H9 (cell line): ENCODE data around the gene SLC12A3. TPM values are rescaled to one million over a fixed set of nuclear protein-coding genes. Genes with fewer than 3 reads are reported as not detected.

Source experiments
- DNase-seq: peaks from one replicate; pipeline ENCODE4 v3.0.0-alpha.2; 2017
- H2AFZ ChIP-seq: one replicate; pipeline ENCODE4 v1.6.1; 2013; ENCODE audit warnings: mild to moderate bottlenecking, low read length, control low read depth, moderate library complexity
- H2AK5ac ChIP-seq: 2 replicates; pipeline ENCODE4 v1.6.1; 2013; ENCODE audit warnings: low read length, control low read depth, mixed read lengths; ENCODE audit not compliant: insufficient read length
- H2BK120ac ChIP-seq: one replicate; pipeline ENCODE4 v1.6.1; 2013; ENCODE audit warnings: low read depth, mild to moderate bottlenecking, low read length, control low read depth, inconsistent platforms; ENCODE audit not compliant: poor library complexity, severe bottlenecking
- H2BK12ac ChIP-seq: 2 replicates; pipeline ENCODE4 v1.6.1; 2013; ENCODE audit warnings: low read length, control low read depth, mixed read lengths, low read depth; ENCODE audit not compliant: insufficient read length
- H2BK15ac ChIP-seq: 2 replicates; pipeline ENCODE4 v1.6.1; 2013; ENCODE audit warnings: low read depth, low read length, control low read depth
- H2BK20ac ChIP-seq: one replicate; pipeline ENCODE4 v1.6.1; 2013; ENCODE audit warnings: low read depth, mild to moderate bottlenecking, low read length, control low read depth, inconsistent platforms; ENCODE audit not compliant: poor library complexity, severe bottlenecking
- H2BK5ac ChIP-seq: 2 replicates; pipeline ENCODE4 v1.6.1; 2013; ENCODE audit warnings: low read length, control low read depth, mixed read lengths; ENCODE audit not compliant: insufficient read length
- H3K14ac ChIP-seq: 2 replicates; pipeline ENCODE4 v1.6.1; 2013; ENCODE audit warnings: low read length, control low read depth; ENCODE audit not compliant: insufficient read depth
- H3K18ac ChIP-seq: 2 replicates; pipeline ENCODE4 v1.6.1; 2013; ENCODE audit warnings: low read depth, mild to moderate bottlenecking, mixed read lengths, low read length, control low read depth; ENCODE audit not compliant: insufficient read length
- H3K23ac ChIP-seq: 2 replicates; pipeline ENCODE4 v1.6.1; 2013; ENCODE audit warnings: low read length, control low read depth, mixed read lengths, low read depth; ENCODE audit not compliant: insufficient read length
- H3K23me2 ChIP-seq: 2 replicates; pipeline ENCODE4 v1.6.1; 2013; ENCODE audit warnings: low read depth, mild to moderate bottlenecking, mixed read lengths, low read length, control low read depth; ENCODE audit not compliant: insufficient read length, poor library complexity, severe bottlenecking
- H3K27ac ChIP-seq: 2 replicates; pipeline ENCODE4 v1.5.1; 2013; ENCODE audit warnings: low read length, control low read depth, mixed read lengths, low read depth; ENCODE audit not compliant: insufficient read length
- H3K27me3 ChIP-seq: 2 replicates; pipeline ENCODE4 v1.6.1; 2013; ENCODE audit warnings: low read length, control low read depth, inconsistent platforms; ENCODE audit not compliant: insufficient read depth
- H3K4ac ChIP-seq: 2 replicates; pipeline ENCODE4 v1.6.1; 2013; ENCODE audit warnings: low read depth, mild to moderate bottlenecking, control low read depth, inconsistent platforms, low read length, moderate library complexity
- H3K4me1 ChIP-seq: 2 replicates; pipeline ENCODE4 v1.6.1; 2013; ENCODE audit warnings: low read length, control low read depth, inconsistent platforms; ENCODE audit not compliant: insufficient read depth
- H3K4me2 ChIP-seq: 2 replicates; pipeline ENCODE4 v1.6.1; 2013; ENCODE audit warnings: low read length, control low read depth, mixed read lengths; ENCODE audit not compliant: insufficient read length, insufficient read depth
- H3K56ac ChIP-seq: 2 replicates; pipeline ENCODE4 v1.6.1; 2013; ENCODE audit warnings: low read depth, mild to moderate bottlenecking, mixed read lengths, low read length, control low read depth; ENCODE audit not compliant: insufficient read length
- H3K79me1 ChIP-seq: 2 replicates; pipeline ENCODE4 v1.6.1; 2013; ENCODE audit warnings: low read depth, mild to moderate bottlenecking, moderate library complexity, low read length, control low read depth, inconsistent platforms; ENCODE audit not compliant: insufficient read depth, poor library complexity, severe bottlenecking
- H3K79me2 ChIP-seq: 2 replicates; pipeline ENCODE4 v1.6.1; 2013; ENCODE audit warnings: low read length, control low read depth, inconsistent platforms; ENCODE audit not compliant: insufficient read depth
- H3K9ac ChIP-seq: 2 replicates; pipeline ENCODE4 v1.6.1; 2013; ENCODE audit warnings: low read length, control low read depth, mixed read lengths; ENCODE audit not compliant: insufficient read length; ENCODE audit errors: extremely low read depth
- H3K9me3 ChIP-seq: one replicate; pipeline ENCODE4 v1.6.1; 2013; ENCODE audit warnings: low read depth, low read length, inconsistent platforms; ENCODE audit not compliant: control insufficient read depth
- H3T11ph ChIP-seq: one replicate; pipeline ENCODE4 v1.6.1; 2013; ENCODE audit warnings: mild to moderate bottlenecking, low read length, control low read depth, inconsistent platforms
- H4K20me1 ChIP-seq: one replicate; pipeline ENCODE4 v1.6.1; 2013; ENCODE audit not compliant: control insufficient read depth, insufficient read length, insufficient read depth
- H4K5ac ChIP-seq: 2 replicates; pipeline ENCODE4 v1.6.1; 2013; ENCODE audit warnings: low read depth, mild to moderate bottlenecking, mixed read lengths, low read length, control low read depth; ENCODE audit not compliant: insufficient read length
- H4K8ac ChIP-seq: replicated peaks from 2 replicates; pipeline ENCODE4 v1.6.1; 2013; ENCODE audit warnings: low read length, control low read depth, mixed read lengths, low read depth; ENCODE audit not compliant: insufficient read length
- H4K91ac ChIP-seq: 2 replicates; pipeline ENCODE4 v1.6.1; 2013; ENCODE audit warnings: low read depth, mild to moderate bottlenecking, moderate library complexity, mixed read lengths, low read length, control low read depth; ENCODE audit not compliant: insufficient read length
- H3K27ac Mint-ChIP-seq, 3 experiments: 2 replicates in 2 of 3; 3 replicates in 1 of 3; pipeline ENCODE4 v1.8.0; 2020 to 2021; ENCODE audit warnings: mixed read lengths in 3 of 3, mild to moderate bottlenecking in 1 of 3, moderate library complexity in 1 of 3
- H3K27me3 Mint-ChIP-seq: 2 replicates; pipeline ENCODE4 v1.8.0; 2021; ENCODE audit warnings: low read depth, mild to moderate bottlenecking, moderate library complexity, mixed read lengths
- H3K36me3 Mint-ChIP-seq, 3 experiments: 2 replicates in 2 of 3; 3 replicates in 1 of 3; pipeline ENCODE4 v1.8.0; 2020 to 2021; ENCODE audit warnings: low read depth in 3 of 3, mixed read lengths in 3 of 3; ENCODE audit not compliant: insufficient read depth in 1 of 3
- H3K4me1 Mint-ChIP-seq, 2 experiments: 2 replicates each; pipeline ENCODE4 v1.8.0; 2020; ENCODE audit warnings: mixed read lengths in 2 of 2
- H3K4me3 Mint-ChIP-seq, 2 experiments: 2 replicates in 1 of 2; 3 replicates in 1 of 2; pipeline ENCODE4 v1.8.0; 2020 to 2021; ENCODE audit warnings: mild to moderate bottlenecking in 2 of 2, mixed read lengths in 2 of 2, moderate library complexity in 1 of 2
- H3K9me3 Mint-ChIP-seq, 2 experiments: 2 replicates in 1 of 2; 3 replicates in 1 of 2; pipeline ENCODE4 v1.8.0; 2020; ENCODE audit warnings: mild to moderate bottlenecking in 2 of 2, mixed read lengths in 2 of 2, moderate library complexity in 1 of 2
- WGBS: extraction: QIAGEN DNeasy Blood & Tissue Kit; methylation state at CpG from one replicate; pipeline ENCODE4 v1.1.7; 2013; ENCODE audit warnings: missing lambda C conversion rate, low lambda C conversion rate, mixed read lengths; ENCODE audit not compliant: insufficient read length; ENCODE audit errors: extremely low coverage; 5-methylcytosine and 5-hydroxymethylcytosine counted together
- total RNA-seq: library from RNA; stranded (reverse); gene quantifications from 2 replicates; pipeline ENCODE4 v1.2.1, GENCODE V29; 2021
- TF ChIP-seq, protein P1 (sequence below): fragments of 200-600 bp; sonication (generic); conservative IDR thresholded peaks from 3 replicates; pipeline ENCODE4 v1.8.0; 2021; ENCODE audit warnings: antibody characterized with exemption, mild to moderate bottlenecking

The SLC12A3 gene
- total RNA-seq, 1 experiment from 2014 or later: not detected

GRCh38 chr16:56823081-56823733 lies 41.8 kb upstream of the SLC12A3 start:
- no peak overlapping the region for H3K27ac ChIP-seq
- H4K20me1 ChIP-seq: peaks cover 2% of the 10 kb centered on the region
- H3K9me3 ChIP-seq: no peaks in the 10 kb centered on the region
- H2BK12ac ChIP-seq: no peak overlapping the region
- H3K18ac ChIP-seq: no peak overlapping the region
- no peak overlapping the region for H4K8ac ChIP-seq
- H3K4me3 Mint-ChIP-seq: no peak overlapping the region; a peak in 1 of 5 replicates
- no peak overlapping the region for H3K14ac ChIP-seq
- H3K27me3 ChIP-seq: no peaks in the 10 kb centered on the region
- H3K9me3 Mint-ChIP-seq: no peaks in the 10 kb centered on the region
- TF ChIP-seq, protein P1, sequence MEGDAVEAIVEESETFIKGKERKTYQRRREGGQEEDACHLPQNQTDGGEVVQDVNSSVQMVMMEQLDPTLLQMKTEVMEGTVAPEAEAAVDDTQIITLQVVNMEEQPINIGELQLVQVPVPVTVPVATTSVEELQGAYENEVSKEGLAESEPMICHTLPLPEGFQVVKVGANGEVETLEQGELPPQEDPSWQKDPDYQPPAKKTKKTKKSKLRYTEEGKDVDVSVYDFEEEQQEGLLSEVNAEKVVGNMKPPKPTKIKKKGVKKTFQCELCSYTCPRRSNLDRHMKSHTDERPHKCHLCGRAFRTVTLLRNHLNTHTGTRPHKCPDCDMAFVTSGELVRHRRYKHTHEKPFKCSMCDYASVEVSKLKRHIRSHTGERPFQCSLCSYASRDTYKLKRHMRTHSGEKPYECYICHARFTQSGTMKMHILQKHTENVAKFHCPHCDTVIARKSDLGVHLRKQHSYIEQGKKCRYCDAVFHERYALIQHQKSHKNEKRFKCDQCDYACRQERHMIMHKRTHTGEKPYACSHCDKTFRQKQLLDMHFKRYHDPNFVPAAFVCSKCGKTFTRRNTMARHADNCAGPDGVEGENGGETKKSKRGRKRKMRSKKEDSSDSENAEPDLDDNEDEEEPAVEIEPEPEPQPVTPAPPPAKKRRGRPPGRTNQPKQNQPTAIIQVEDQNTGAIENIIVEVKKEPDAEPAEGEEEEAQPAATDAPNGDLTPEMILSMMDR: no peak
- H3K79me2 ChIP-seq: no peaks in the 10 kb centered on the region
- no peaks in the 10 kb centered on the region for H3K4me1 ChIP-seq
- H3T11ph ChIP-seq: no peak overlapping the region
- H3K9ac ChIP-seq: peak overlapping the region; percentile 44
- peaks cover 13 to 49% (median 29%) of the 10 kb centered on the region in 3 experiments; a peak in 6 of 7 replicates for H3K36me3 Mint-ChIP-seq
- H4K91ac ChIP-seq: no peak overlapping the region
- no peak overlapping the region for H3K4ac ChIP-seq
- H2BK20ac ChIP-seq: no peak overlapping the region
- peak overlapping the region in 2 of 3 experiments; percentile 19 to 86; a peak in 5 of 7 replicates for H3K27ac Mint-ChIP-seq
- H3K4me2 ChIP-seq: no peak overlapping the region
- no peak overlapping the region for H2BK5ac ChIP-seq
- H2BK15ac ChIP-seq: no peak overlapping the region
- WGBS: no CpG with 5 or more reads among the region's 12 CpGs
- no peaks in the 10 kb centered on the region for H3K23me2 ChIP-seq
- H2BK120ac ChIP-seq: no peak overlapping the region
- H3K79me1 ChIP-seq: no peaks in the 10 kb centered on the region
- H3K23ac ChIP-seq: no peak overlapping the region
- no peak overlapping the region for H2AFZ ChIP-seq
- H3K27me3 Mint-ChIP-seq: no peaks in the 10 kb centered on the region
- H4K5ac ChIP-seq: no peak overlapping the region
- no peak for DNase-seq
- H2AK5ac ChIP-seq: no peak overlapping the region
- no peak overlapping the region for H3K56ac ChIP-seq
- peaks cover 17 to 18% of the 10 kb centered on the region in 2 experiments for H3K4me1 Mint-ChIP-seq
